IMR-90 (cell line): Measurements from ENCODE around the gene TTC39C. TPM values are rescaled to one million over a fixed set of nuclear protein-coding genes. Genes with fewer than 3 reads are reported as not detected.

Experiments used
- ATAC-seq: fragments of 200-7000 bp; cut with Tn5 transposase; 2 replicates; pipeline ENCODE4 v1.9.1; 2020; ENCODE audit warnings: low read depth, mild to moderate bottlenecking, moderate library complexity
- BruUV-seq: library from RNA; stranded (reverse); fragments of 400-500 nt; replicated peaks from 2 replicates; lab custom pipeline; 2021; lab: Mats Ljungman, UMichigan
- CTCF ChIA-PET: fragments of 300-600 bp; formaldehyde crosslinking; extraction: SDS; loops from one replicate; lab custom pipeline; 2021; ENCODE audit warnings: antibody characterized with exemption; lab: Yijun Ruan, JAX
- POLR2A ChIA-PET: fragments of 300-600 bp; sonication (Branson Sonifier 250); formaldehyde crosslinking; loops from one replicate; lab custom pipeline; 2022; ENCODE audit warnings: antibody characterized with exemption; ENCODE audit not compliant: unreplicated experiment; lab: Charles Lee
- DNase-seq: peaks from one replicate; pipeline ENCODE4 v3.0.0; 2013
- H2AFZ ChIP-seq: replicated peaks from 2 replicates; pipeline ENCODE3; 2013; ENCODE audit warnings: low read length, mild to moderate bottlenecking; ENCODE audit not compliant: poor library complexity
- H2AK5ac ChIP-seq: 2 replicates; pipeline ENCODE4 v1.6.1; 2013; ENCODE audit warnings: low read depth, low read length, inconsistent platforms
- H2AK9ac ChIP-seq: replicated peaks from 2 replicates; pipeline ENCODE3; 2013; ENCODE audit warnings: mild to moderate bottlenecking, low read depth, low read length, moderate library complexity; ENCODE audit not compliant: poor library complexity
- H2BK120ac ChIP-seq: 2 replicates; pipeline ENCODE4 v1.6.1; 2013; ENCODE audit warnings: low read depth, low read length, inconsistent platforms
- H2BK15ac ChIP-seq: 3 replicates; pipeline ENCODE4 v1.6.1; 2013; ENCODE audit warnings: low read depth, low read length, inconsistent platforms
- H2BK20ac ChIP-seq: 2 replicates; pipeline ENCODE4 v1.6.1; 2013; ENCODE audit warnings: low read depth, mild to moderate bottlenecking, inconsistent platforms, low read length, moderate library complexity
- H2BK5ac ChIP-seq: 2 replicates; pipeline ENCODE4 v1.6.1; 2013; ENCODE audit warnings: mild to moderate bottlenecking, low read depth, low read length, inconsistent platforms; ENCODE audit not compliant: poor library complexity, severe bottlenecking
- H3K14ac ChIP-seq: replicated peaks from 2 replicates; pipeline ENCODE4 v1.6.1; 2013; ENCODE audit warnings: low read depth, low read length, inconsistent platforms
- H3K18ac ChIP-seq: 2 replicates; pipeline ENCODE4 v1.6.1; 2013; ENCODE audit warnings: low read depth, low read length, control low read depth
- H3K23ac ChIP-seq: 2 replicates; pipeline ENCODE4 v1.6.1; 2013; ENCODE audit warnings: low read depth, low read length, inconsistent platforms
- H3K27ac ChIP-seq: 2 replicates; pipeline ENCODE4 v1.5.1; 2013; ENCODE audit warnings: mild to moderate bottlenecking, control low read depth, low read length; ENCODE audit not compliant: insufficient read depth
- H3K27me3 ChIP-seq: 2 replicates; pipeline ENCODE4 v1.6.1; 2013; ENCODE audit warnings: low read length; ENCODE audit not compliant: control insufficient read depth, insufficient read depth
- H3K36me3 ChIP-seq: 2 replicates; pipeline ENCODE4 v1.6.1; 2013; ENCODE audit warnings: low read length, mixed read lengths; ENCODE audit not compliant: control insufficient read depth, insufficient read depth
- H3K4ac ChIP-seq: 2 replicates; pipeline ENCODE4 v1.6.1; 2013; ENCODE audit warnings: low read depth, low read length, inconsistent platforms
- H3K4me1 ChIP-seq: 2 replicates; pipeline ENCODE4 v1.6.1; 2013; ENCODE audit warnings: low read length, mixed read lengths; ENCODE audit not compliant: control insufficient read depth, insufficient read depth
- H3K4me2 ChIP-seq: 2 replicates; pipeline ENCODE4 v1.6.1; 2013; ENCODE audit warnings: low read depth, mild to moderate bottlenecking, control low read depth, low read length, moderate library complexity
- H3K4me3 ChIP-seq: 2 replicates; pipeline ENCODE4 v1.5.1; 2013; ENCODE audit warnings: low read depth, mild to moderate bottlenecking, control low read depth, low read length, moderate library complexity; ENCODE audit not compliant: insufficient read depth
- H3K56ac ChIP-seq: 2 replicates; pipeline ENCODE4 v1.6.1; 2013; ENCODE audit warnings: low read length, inconsistent platforms; ENCODE audit not compliant: insufficient read depth; ENCODE audit errors: extremely low read depth
- H3K79me1 ChIP-seq, 2 experiments: 2 replicates each; pipeline ENCODE4 v1.6.1; 2013; ENCODE audit warnings: low read length in 2 of 2, inconsistent platforms in 1 of 2, low read depth in 1 of 2
- H3K9ac ChIP-seq: 2 replicates; pipeline ENCODE4 v1.6.1; 2013; ENCODE audit warnings: low read depth, low read length, control low read depth
- H3K9me1 ChIP-seq: 2 replicates; pipeline ENCODE4 v1.6.1; 2013; ENCODE audit warnings: low read length, inconsistent platforms; ENCODE audit not compliant: insufficient read depth
- H3K9me3 ChIP-seq: 2 replicates; pipeline ENCODE4 v1.6.1; 2013; ENCODE audit warnings: low read length; ENCODE audit not compliant: control insufficient read depth, insufficient read depth
- H4K20me1 ChIP-seq: 2 replicates; pipeline ENCODE4 v1.6.1; 2013; ENCODE audit warnings: low read length, inconsistent platforms; ENCODE audit not compliant: insufficient read depth
- H4K5ac ChIP-seq: 2 replicates; pipeline ENCODE4 v1.6.1; 2013; ENCODE audit warnings: mild to moderate bottlenecking, low read depth, low read length, control low read depth
- H4K8ac ChIP-seq, 2 experiments: 2 replicates each; pipeline ENCODE4 v1.6.1; 2013; ENCODE audit warnings: low read depth in 2 of 2, low read length in 2 of 2, control low read depth in 1 of 2, inconsistent platforms in 1 of 2
- H4K91ac ChIP-seq: 2 replicates; pipeline ENCODE4 v1.6.1; 2013; ENCODE audit warnings: low read depth, low read length, inconsistent platforms; ENCODE audit not compliant: insufficient read depth
- BHLHE40 ChIP-seq: fragments of 150-350 bp; IDR thresholded peaks from 2 replicates; pipeline ENCODE4 v1.6.1; 2016; ENCODE audit warnings: mild to moderate bottlenecking, low read depth, low read length
- CEBPB ChIP-seq: IDR thresholded peaks from 2 replicates; pipeline ENCODE4 v1.6.1; 2012; ENCODE audit warnings: low read depth, low read length, improper control_type of control experiment
- CHD1 ChIP-seq: IDR thresholded peaks from 2 replicates; pipeline ENCODE4 v1.6.1; 2012; ENCODE audit warnings: low read depth, low read length, improper control_type of control experiment
- MXI1 ChIP-seq: IDR thresholded peaks from 2 replicates; pipeline ENCODE4 v1.6.1; 2012; ENCODE audit warnings: low read depth, mild to moderate bottlenecking, low read length, moderate library complexity, borderline replicate concordance
- NFE2L2 ChIP-seq: fragments of 150-350 bp; IDR thresholded peaks from 2 replicates; pipeline ENCODE4 v1.6.1; 2016; ENCODE audit warnings: low read depth, mild to moderate bottlenecking, low read length
- POLR2A ChIP-seq: IDR thresholded peaks from 2 replicates; pipeline ENCODE4 v1.6.1; 2012; ENCODE audit warnings: mild to moderate bottlenecking, low read depth, low read length
- RAD21 ChIP-seq: IDR thresholded peaks from 2 replicates; pipeline ENCODE4 v1.6.1; 2012; ENCODE audit warnings: low read length, improper control_type of control experiment
- RFX5 ChIP-seq: IDR thresholded peaks from 2 replicates; pipeline ENCODE4 v1.8.0; 2012; ENCODE audit warnings: low read depth, mild to moderate bottlenecking, low read length, moderate library complexity
- SMC3 ChIP-seq: fragments of 150-350 bp; IDR thresholded peaks from 2 replicates; pipeline ENCODE4 v1.6.1; 2016; ENCODE audit warnings: low read depth, mild to moderate bottlenecking, antibody characterized with exemption, low read length, moderate library complexity
- WGBS, 2 experiments: methylation state at CpG; one replicate each; pipeline versions ENCODE4 v1.1.5 to v1.1.7; 2013; ENCODE audit warnings: missing lambda C conversion rate in 2 of 2; ENCODE audit not compliant: insufficient read length in 1 of 2; ENCODE audit errors: extremely low coverage in 2 of 2; 5-methylcytosine and 5-hydroxymethylcytosine counted together
- dilution Hi-C: fragments of 300-500 bp; cut with HindIII; formaldehyde crosslinking; loops from one replicate; pipeline ENCODE4 v1.14.3; 2018; ENCODE audit warnings: low sequenced_read_pairs; ENCODE audit not compliant: unreplicated experiment
- in situ Hi-C: fragments of 300-500 bp; cut with MboI; formaldehyde crosslinking; loops from 3 replicates; pipeline ENCODE4 v1.14.3; 2019; ENCODE audit warnings: low sequenced_read_pairs, inconsistent platforms, mixed read lengths
- intact Hi-C: fragments of 100-400 bp; cut with micrococcal nuclease; formaldehyde crosslinking; loops from 2 replicates; pipeline ENCODE4 v1.10.0; 2022
- polyA plus RNA-seq, 3 experiments: library from polyadenylated mRNA; depleted of rRNA; stranded (reverse); fragments of >200 nt; gene quantifications; 2 replicates each; pipeline ENCODE4 v1.2.3, GENCODE V29; 2012; ENCODE audit warnings: low replicate concordance in 1 of 3
- total RNA-seq: library from RNA; depleted of rRNA; stranded (reverse); fragments of >200 nt; gene quantifications from 2 replicates; pipeline ENCODE4 v1.2.3, GENCODE V29; 2012
- TF ChIP-seq, protein P1 (sequence below): conservative IDR thresholded peaks from 2 replicates; pipeline ENCODE4 v1.5.1; 2012; ENCODE audit warnings: mild to moderate bottlenecking, low read depth, low read length, improper control_type of control experiment
- TF ChIP-seq, protein P2 (sequence below): fragments of 150-350 bp; IDR thresholded peaks from 2 replicates; pipeline ENCODE4 v1.6.1; 2016; ENCODE audit warnings: low read depth, mild to moderate bottlenecking, low read length, moderate library complexity, borderline replicate concordance
- TF ChIP-seq, protein P3 (sequence below): fragments of 150-350 bp; IDR thresholded peaks from 2 replicates; pipeline ENCODE4 v1.6.1; 2017; ENCODE audit warnings: mild to moderate bottlenecking, antibody characterized with exemption, low read length, low read depth

TTC39C gene
- total and polyA plus RNA-seq, 2 of the 4 experiments (the other 2 are of a cell fraction), result 8.0 to 20.8 TPM

DNA sequence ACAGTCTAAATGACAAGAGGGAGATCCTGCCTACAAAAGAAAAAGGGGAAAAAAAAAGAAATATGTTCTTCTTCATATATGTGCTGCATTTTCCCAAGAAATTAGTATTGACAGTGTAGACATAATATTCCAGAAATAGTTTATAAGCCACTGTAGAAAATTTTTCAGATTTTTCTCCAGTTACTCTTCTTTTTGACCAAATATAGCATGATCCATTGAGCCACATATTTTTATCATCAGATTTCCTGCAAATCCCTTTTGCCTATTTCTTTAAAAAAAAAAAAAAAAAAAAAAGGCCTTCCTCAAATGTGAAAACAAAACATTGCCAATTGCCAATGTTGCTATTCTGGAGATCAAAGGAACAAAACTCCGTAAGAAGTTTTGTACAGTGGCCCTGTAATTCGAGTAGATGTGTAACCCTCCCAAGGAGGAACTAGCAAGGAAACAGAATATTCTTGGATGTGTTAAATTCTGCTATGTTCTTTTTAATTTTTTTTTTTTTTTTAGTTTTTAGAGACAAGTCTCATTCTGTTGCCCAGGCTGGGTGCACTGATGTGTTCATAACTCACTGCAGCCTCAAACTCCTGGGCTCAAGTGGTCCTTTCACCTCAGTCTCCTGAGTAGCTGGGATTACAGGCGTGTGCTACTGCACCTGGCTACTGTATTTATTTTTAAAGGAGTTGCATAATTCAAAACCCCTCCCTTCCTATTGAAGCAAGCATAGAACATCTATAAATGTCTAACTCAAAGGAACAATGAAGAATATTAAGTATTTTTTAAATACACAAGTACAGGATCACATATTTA is 111.8 kb downstream of the TTC39C start (continued):
- no peak for TF ChIP-seq RFX5
- TF ChIP-seq NFE2L2, result no peak

DNA sequence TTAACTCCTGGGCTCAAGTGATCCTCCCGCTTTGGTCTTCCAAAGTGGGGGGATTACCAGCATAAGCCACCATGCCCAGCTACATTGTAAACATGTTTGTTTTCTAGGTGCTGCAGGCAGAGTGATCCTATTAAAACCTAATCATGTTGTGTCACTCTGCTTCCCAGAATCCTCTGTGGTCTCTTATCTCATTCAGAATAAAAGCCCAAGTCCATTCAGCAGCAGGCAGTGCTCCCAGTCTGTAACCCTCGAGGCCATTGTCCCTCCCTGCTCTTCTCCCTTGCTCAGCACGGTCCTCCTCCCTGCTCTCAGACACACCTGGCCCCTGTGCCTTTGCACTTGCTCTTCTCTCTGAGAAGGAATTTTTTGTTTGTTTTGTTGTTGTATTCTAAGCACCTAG is 113.2 kb downstream of the TTC39C start:
- ATAC-seq, result no peak
- ChIA-PET CTCF (no interaction called here), POLR2A (no interaction called here)
- Histone ChIP-seq H2AFZ (no peak overlapping the region), H3K9ac (no peak overlapping the region), H3K56ac (no peak overlapping the region), H2AK9ac (no peak overlapping the region), H3K27ac (no peak overlapping the region), H4K20me1 (no peaks in the 10 kb centered on the region), H3K9me1 (peaks cover 5% of the 10 kb centered on the region; the same call in 1 of the 2 replicates), H2BK120ac (no peak overlapping the region), H2BK20ac (no peak overlapping the region), H2BK15ac (no peak overlapping the region), H3K4me2 (no peak overlapping the region), H4K8ac (no peak overlapping the region), H3K18ac (no peak overlapping the region), H4K91ac (no peak overlapping the region), H3K36me3 (peaks cover 22% of the 10 kb centered on the region), H3K9me3 (no peaks in the 10 kb centered on the region), H3K23ac (no peak overlapping the region), H3K4me1 (peaks cover 6% of the 10 kb centered on the region), H2BK5ac (no peak overlapping the region), H3K79me1 (no peaks in the 10 kb centered on the region), H2AK5ac (no peak overlapping the region), H3K14ac (no peak overlapping the region; the same call in 1 of the 2 replicates), H3K4me3 (no peak overlapping the region), H3K4ac (no peak overlapping the region), H3K27me3 (no peaks in the 10 kb centered on the region), H4K5ac (no peak overlapping the region)
- intact Hi-C loops, result no loop called here
- in situ Hi-C loops, result loop anchor here (10.0 kb wide), 1 partner anchor 303 kb away; no protein-coding TSS in a partner anchor
- WGBS, 2 experiments, result no CpG with 5 or more reads among the region's 3 CpGs
- dilution Hi-C loops, result no loop called here
- BruUV-seq, result no TSS peak
- DNase-seq, result no peak
- TF ChIP-seq RFX5, result no peak
- TF ChIP-seq POLR2A, result no peak
- TF ChIP-seq, protein P1, sequence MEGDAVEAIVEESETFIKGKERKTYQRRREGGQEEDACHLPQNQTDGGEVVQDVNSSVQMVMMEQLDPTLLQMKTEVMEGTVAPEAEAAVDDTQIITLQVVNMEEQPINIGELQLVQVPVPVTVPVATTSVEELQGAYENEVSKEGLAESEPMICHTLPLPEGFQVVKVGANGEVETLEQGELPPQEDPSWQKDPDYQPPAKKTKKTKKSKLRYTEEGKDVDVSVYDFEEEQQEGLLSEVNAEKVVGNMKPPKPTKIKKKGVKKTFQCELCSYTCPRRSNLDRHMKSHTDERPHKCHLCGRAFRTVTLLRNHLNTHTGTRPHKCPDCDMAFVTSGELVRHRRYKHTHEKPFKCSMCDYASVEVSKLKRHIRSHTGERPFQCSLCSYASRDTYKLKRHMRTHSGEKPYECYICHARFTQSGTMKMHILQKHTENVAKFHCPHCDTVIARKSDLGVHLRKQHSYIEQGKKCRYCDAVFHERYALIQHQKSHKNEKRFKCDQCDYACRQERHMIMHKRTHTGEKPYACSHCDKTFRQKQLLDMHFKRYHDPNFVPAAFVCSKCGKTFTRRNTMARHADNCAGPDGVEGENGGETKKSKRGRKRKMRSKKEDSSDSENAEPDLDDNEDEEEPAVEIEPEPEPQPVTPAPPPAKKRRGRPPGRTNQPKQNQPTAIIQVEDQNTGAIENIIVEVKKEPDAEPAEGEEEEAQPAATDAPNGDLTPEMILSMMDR, result no peak
- TF ChIP-seq SMC3, result no peak
- TF ChIP-seq, protein P2, sequence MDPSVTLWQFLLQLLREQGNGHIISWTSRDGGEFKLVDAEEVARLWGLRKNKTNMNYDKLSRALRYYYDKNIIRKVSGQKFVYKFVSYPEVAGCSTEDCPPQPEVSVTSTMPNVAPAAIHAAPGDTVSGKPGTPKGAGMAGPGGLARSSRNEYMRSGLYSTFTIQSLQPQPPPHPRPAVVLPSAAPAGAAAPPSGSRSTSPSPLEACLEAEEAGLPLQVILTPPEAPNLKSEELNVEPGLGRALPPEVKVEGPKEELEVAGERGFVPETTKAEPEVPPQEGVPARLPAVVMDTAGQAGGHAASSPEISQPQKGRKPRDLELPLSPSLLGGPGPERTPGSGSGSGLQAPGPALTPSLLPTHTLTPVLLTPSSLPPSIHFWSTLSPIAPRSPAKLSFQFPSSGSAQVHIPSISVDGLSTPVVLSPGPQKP, result no peak
- no peak for TF ChIP-seq RAD21
- TF ChIP-seq CHD1, result no peak
- TF ChIP-seq BHLHE40, result no peak
- TF ChIP-seq, protein P3, sequence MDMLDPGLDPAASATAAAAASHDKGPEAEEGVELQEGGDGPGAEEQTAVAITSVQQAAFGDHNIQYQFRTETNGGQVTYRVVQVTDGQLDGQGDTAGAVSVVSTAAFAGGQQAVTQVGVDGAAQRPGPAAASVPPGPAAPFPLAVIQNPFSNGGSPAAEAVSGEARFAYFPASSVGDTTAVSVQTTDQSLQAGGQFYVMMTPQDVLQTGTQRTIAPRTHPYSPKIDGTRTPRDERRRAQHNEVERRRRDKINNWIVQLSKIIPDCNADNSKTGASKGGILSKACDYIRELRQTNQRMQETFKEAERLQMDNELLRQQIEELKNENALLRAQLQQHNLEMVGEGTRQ, result no peak
- TF ChIP-seq MXI1, result no peak
- no peak for TF ChIP-seq NFE2L2
- no peak for TF ChIP-seq CEBPB
